Hindlimb muscle (tissue), 1 donor: ENCODE measurements around the gene SCAF4. TPM values are rescaled to one million over a fixed set of nuclear protein-coding genes. Genes with fewer than 3 reads are reported as not detected.

Experiments
- DNase-seq: peaks from one replicate; pipeline ENCODE4 v3.0.0-alpha.2; 2013
- polyA plus RNA-seq: library from polyadenylated mRNA; unstranded; fragments of 120-200 nt; gene quantifications from one replicate; pipeline ENCODE4 v1.2.1, GENCODE V29; 2013; ENCODE audit not compliant: insufficient read length

SCAF4 gene
- polyA plus RNA-seq, 1 donor, result 25.1 TPM

DNA sequence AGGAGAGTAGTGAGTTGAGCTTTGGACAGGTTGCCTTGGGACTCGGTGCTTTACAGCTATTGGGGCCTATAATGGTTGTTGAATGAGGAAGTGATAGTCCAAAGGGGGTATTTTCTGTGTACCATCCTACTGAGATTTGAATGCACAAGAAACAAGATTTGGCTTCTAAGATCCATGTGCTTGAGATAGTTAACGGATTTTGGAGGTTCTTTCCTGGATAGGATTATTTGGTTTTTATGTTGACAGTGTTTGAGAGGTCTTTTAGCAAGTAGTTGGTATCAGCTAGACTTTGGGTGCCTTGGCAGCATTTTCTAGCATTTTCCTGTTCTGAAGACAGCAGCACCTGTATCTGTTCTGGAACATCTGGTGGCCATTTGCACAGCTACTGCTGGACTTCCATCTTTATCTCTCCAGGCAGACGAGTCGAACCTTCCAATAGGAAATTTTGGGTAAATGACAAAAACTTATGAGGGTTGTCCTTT lies 3.6 kb upstream of the SCAF4 start:
- no peak for DNase-seq

DNA sequence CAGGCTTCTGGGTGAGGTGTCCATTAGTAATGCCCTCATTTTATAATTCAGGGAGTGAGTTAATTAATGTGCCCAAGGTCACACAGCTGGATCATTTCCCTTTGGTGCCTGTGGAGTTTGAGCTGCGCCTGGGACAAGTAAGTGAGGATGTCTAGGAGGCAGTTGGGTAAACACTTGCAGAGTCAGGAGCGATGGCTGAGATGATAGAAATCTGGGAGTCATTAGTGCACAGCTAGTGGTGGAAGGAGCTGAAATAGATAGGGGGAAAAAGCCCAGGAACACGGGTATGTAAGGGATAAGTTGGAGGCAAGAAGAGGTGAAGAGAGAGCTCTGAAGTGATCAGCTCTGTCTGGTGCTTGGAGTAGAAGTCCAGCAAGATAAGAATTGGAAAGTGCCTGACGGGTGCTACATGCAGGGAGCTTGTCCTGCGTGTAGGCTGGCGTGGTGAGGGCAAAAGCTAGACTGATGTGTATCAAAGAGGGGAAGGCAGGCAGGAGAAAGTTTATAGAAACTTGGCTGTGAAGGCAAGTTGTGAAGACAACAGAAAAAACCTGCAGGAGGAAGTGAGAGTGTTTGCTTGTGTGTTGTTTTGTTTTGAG lies 1.7 kb upstream of the SCAF4 start:
- no peak for DNase-seq

DNA sequence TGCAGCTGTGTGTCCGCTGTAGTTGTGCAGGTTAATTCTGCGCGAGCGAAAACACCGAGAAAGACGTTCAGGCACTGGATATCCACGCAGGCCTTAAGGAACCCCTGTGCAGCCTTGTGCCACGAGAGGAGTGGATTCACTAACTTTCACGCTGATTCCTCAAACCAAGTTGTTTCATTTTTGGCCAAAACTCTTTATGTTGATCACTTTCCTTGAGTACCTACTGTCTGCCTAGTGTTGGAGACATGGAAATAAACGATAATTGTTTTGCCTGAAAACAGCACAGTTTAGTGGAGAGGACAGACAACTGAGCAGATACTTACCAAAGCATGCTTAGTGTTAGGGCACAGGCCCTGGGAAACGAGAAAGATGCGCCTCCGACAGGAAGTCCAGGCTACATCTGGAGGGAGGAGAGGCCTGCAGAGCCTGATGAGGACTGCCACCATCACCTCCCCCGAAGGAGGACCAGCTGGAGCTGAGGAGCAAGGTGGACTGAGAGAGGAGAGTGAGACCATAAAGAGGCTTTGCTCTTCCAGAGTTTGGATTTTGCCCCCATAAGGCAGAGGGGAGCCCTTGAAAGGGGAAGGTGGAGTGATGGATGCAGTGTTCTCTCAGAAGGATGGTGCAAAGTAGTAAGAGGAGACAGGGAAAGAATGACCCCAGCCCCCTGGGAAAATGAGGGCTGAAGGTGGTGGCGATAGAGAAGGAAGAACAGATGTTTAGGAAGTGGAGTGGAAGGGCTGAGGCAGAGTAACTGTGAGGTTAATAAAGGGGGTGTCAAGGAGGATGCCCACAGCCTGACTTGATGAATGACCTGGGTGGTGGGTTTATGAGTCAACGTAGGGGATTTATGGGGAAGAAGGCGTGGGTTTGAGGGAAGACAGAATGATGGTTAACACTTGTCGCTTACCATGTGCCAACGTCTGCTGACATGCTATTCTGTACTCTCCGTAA lies 956 bp upstream of the SCAF4 start:
- DNase-seq, result peak; percentile 15

- DNase-seq, result peak; percentile 46
Observed at GRCh38 chr21:31731056-31731856, 662 bp downstream of the SCAF4 start.

DNA sequence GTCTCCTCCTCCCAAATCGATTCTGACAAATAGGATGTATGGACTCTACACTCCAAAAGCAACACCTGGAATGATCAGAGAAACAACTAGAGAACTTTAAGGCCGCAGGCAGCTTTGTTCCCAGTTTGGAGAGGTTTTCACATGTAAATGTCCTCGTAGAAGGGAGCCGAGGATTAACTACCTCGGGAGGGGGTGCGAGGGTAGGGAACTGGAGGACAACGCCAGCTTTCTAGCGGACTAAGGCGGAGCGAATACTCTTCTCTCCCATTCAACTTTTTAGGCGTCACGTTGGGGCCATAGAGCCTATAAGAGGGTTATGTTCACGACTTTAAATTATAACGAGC lies 1.2 kb downstream of the SCAF4 start:
- DNase-seq, result no peak

- DNase-seq, result no peak
Observed at GRCh38 chr21:31729622-31730343, 2.1 kb downstream of the SCAF4 start.

DNA sequence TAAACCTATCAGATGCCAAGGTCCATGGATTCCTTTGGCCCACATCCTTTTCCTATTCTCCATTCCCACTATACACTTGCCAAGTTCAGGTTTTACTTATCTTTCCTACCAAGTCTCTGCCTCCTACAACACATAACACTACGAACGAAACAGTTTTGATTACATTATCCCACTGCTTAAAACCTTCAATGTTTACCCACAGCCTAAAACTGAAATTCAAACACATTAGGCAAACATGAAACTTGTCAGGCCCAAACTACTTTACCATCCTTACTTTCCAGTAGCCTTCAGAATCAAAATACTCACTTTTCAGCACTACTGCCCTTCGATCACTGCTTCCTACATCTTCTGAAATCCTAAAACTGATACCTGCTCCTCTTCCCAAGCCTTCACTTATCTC lies 3.0 kb downstream of the SCAF4 start:
- DNase-seq, result no peak

DNA sequence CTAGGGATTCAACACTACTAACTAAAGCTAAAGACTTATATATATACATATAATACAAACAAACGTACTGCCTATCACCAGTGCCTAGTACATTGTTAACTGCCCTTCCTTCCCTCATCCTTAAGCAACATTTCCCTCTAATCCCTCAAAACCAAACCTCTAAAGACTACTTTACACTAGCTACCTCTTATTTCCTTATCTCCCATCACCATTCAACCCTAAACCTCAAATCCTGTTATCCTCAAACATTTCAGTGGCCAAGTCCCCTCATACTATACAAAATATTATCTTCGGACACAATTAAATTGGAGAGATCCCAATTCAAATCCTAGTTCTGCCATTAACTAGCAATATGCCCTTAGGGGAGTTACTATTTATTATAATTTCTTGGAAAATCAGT lies 3.7 kb downstream of the SCAF4 start:
- no peak for DNase-seq

- no peak for DNase-seq
Observed at GRCh38 chr21:31727181-31727580, 4.7 kb downstream of the SCAF4 start.

- DNase-seq, result no peak
Observed at GRCh38 chr21:31726407-31726806, 5.5 kb downstream of the SCAF4 start.

DNA sequence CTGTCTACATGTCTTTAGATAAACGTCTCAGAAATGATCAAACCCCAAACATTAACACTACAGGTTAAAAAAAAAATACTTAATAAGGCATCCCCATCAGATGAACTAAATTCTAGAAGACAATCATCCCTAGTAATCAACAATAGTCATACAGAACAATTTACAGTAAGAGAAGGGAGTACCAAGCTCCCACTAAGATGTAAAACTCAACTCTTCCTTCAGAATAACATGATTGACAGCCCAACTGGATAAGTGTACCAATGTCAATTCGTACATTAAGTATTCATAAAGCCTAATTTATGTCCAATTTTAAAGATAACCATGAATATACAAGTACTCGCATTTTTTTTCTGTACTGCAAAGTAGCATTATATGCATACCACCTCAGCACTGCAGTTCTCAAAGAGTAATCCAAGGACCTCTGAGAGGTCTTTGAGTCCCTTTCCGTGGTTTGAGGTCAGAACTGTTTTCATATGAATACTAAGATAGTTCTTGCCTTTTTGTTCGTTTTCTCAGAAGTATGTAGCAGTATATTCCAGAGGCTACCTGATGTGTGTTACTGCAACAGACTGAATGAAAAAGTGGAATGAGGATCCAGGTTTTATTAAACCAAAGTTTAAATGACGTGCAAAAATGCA lies 6.6 kb downstream of the SCAF4 start:
- DNase-seq, result no peak

GRCh38 chr21:31724552-31724951 lies 7.4 kb downstream of the SCAF4 start:
- no peak for DNase-seq

- no peak for DNase-seq
Observed at GRCh38 chr21:31721381-31721780, 10.5 kb downstream of the SCAF4 start.

GRCh38 chr21:31720739-31721138 lies 11.2 kb downstream of the SCAF4 start:
- DNase-seq, result no peak

DNA sequence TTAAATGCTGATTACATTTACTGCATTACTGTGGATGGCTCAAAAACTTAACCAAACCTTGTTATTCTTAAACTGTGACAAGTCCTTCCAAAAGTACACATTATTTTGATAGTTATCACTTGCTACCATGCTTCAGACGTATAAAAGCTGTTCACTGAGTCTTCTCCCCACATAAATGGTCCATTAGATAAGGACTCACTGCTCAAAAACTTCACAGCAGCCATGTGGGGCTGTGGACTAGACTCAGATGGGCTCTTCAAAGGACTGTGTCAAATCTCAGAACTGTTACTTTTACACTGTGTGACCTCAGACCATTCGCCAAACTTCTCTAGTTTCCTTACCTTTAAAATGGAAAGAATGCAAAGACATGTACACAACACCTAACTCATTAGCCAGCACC lies 11.6 kb downstream of the SCAF4 start:
- no peak for DNase-seq

DNA sequence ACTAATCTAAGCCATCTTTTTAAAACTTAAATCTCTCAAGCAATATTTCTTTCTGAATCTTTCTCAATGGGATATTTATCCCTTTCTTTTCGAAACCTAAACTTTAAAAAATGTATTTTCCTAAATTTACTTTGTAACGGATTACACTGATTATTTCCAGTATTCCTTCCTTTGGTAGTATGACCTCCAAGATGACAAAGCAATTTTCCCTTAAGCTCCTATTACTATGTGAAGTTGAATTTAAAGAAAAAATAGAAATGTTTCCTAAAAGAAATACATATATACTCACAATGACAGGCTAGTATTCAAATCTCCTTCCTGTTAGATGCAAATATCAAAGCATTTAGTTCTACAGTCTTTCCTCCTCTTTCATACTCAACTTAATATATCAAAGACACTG lies 15.8 kb downstream of the SCAF4 start:
- no peak for DNase-seq

- DNase-seq, result no peak
Observed at GRCh38 chr21:31714741-31715365, 17.1 kb downstream of the SCAF4 start.

- no peak for DNase-seq
Observed at GRCh38 chr21:31713973-31714740, 17.8 kb downstream of the SCAF4 start.

GRCh38 chr21:31713115-31713514 lies 18.8 kb downstream of the SCAF4 start:
- DNase-seq, result no peak

DNA sequence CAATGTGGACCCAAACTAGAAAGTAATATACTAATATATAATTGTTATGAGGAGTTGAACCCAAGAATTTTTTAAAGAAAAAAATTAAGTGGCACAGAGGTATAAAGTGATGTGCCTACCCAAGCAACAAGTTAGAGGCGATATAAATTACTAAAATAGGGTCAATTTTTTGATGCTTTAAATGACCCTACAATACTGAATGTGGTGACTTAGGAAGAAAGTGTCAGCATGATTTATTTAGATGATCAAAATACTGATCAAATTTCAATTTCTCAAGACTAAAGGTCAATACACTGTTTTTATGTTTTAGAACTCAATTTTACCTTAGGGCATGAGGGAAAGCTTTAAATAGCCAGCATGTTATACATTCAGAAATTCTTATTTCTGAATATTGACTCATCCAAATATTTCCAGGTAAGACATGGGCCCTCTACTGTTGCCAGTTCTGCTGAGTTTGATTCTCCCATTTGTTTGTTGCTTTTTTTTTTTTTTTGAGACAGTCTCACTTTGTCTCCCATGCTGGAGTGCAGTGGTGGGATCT lies 20.1 kb downstream of the SCAF4 start:
- DNase-seq, result no peak
